Uterus (tissue), 4 donors: Measurements from ENCODE around the gene NAALAD2. TPM values are rescaled to one million over a fixed set of nuclear protein-coding genes. Genes with fewer than 3 reads are reported as not detected.

Source experiments
- small RNA-seq: library from RNA; depleted of rRNA; stranded (forward); fragments of <200 nt; gene quantifications from one replicate; pipeline ENCODE3, GENCODE V24; 2016
- total RNA-seq, 4 donors: library from RNA; depleted of rRNA in 3 of 4; stranded (reverse); fragments of >200 nt in 3 of 4; gene quantifications; one replicate each; pipeline versions ENCODE4 v1.1.0 to v1.2.4, GENCODE V29; 2014 to 2023
- donor health status: DM: yes; HTN: yes; CAD: no.

Gene NAALAD2
- total RNA-seq, 4 donors from 2014 or later, result 3.5 to 74.8 (median 10.4) TPM

Small RNA genes lying within 50 kb of the gene (small RNA-seq; reads per million reads assigned to genes)
- gene RF00275, result not detected

Other genes starting within 250 kb of the NAALAD2 start
- gene TRIM49D1, start 212.4 kb upstream of the NAALAD2 start, total RNA-seq, result not detected
- gene TRIM49D2, start 210.6 kb upstream of the NAALAD2 start, total RNA-seq, result not detected
- not detected for gene TRIM64, start 168.6 kb upstream of the NAALAD2 start, total RNA-seq
- not detected for gene TRIM49C, start 103.6 kb upstream of the NAALAD2 start, total RNA-seq
- gene UBTFL1, start 48.7 kb upstream of the NAALAD2 start, total RNA-seq, result not detected
- 100 to 1,000 TPM in 1 of 4 donors, 10 to 100 TPM in 3; 23.5 to 373 (median 58.7) TPM for gene CHORDC1, start 88.4 kb downstream of the NAALAD2 start, total RNA-seq